Esophagus squamous epithelium (tissue), 5 donors: ENCODE measurements around the gene EPN3. TPM values are rescaled to one million over a fixed set of nuclear protein-coding genes. Genes with fewer than 3 reads are reported as not detected.

Source experiments
- DNase-seq: peaks from one replicate; lab custom pipeline; 2025; lab: John Stamatoyannopoulos, UW
- H3K27ac ChIP-seq, 4 donors: fragments of 200-600 bp; sonication (generic); one replicate each; pipeline ENCODE4 v1.5.1; 2016 to 2019; ENCODE audit warnings: mild to moderate bottlenecking in 1 of 4
- H3K27me3 ChIP-seq, 4 donors: fragments of 200-600 bp; sonication (generic); 1 replicate in 3 of 4; 2 replicates in 1 of 4; pipeline versions ENCODE4 v1.5.1 to v1.6.0; 2017 to 2021; ENCODE audit warnings: antibody characterized with exemption in 1 of 4
- H3K36me3 ChIP-seq, 3 donors: fragments of 200-600 bp; sonication (generic); one replicate each; pipeline ENCODE4 v1.5.1; 2016 to 2019
- H3K4me1 ChIP-seq, 3 donors: fragments of 200-600 bp; sonication (generic); one replicate each; pipeline ENCODE4 v1.5.1; 2017 to 2019
- H3K4me3 ChIP-seq, 4 donors: fragments of 200-600 bp; sonication (generic); 1 replicate in 3 of 4; 2 replicates in 1 of 4; pipeline ENCODE4 v1.5.1; 2016 to 2019; ENCODE audit warnings: mild to moderate bottlenecking in 2 of 4, moderate library complexity in 1 of 4
- H3K9me3 ChIP-seq, 3 donors: fragments of 200-600 bp; sonication (generic); one replicate each; pipeline ENCODE4 v1.5.1; 2016 to 2019
- CTCF ChIP-seq, 6 experiments: fragments of 450-650 bp in 4 of 6; fragments of 200-600 bp in 2 of 6; sonication (generic) in 2 of 6; IDR thresholded peaks; one replicate each; pipeline ENCODE4 v1.5.1; 2016 to 2019; ENCODE audit warnings: antibody characterized with exemption in 6 of 6, mild to moderate bottlenecking in 4 of 6, moderate library complexity in 4 of 6
- POLR2A ChIP-seq, 4 donors: fragments of 450-650 bp; IDR thresholded peaks; one replicate each; pipeline ENCODE4 v1.6.1; 2017; ENCODE audit warnings: antibody characterized with exemption in 4 of 4, mild to moderate bottlenecking in 4 of 4, moderate library complexity in 3 of 4
- WGBS, 2 donors: methylation state at CpG; one replicate each; pipeline ENCODE4 v1.1.5; 2018; 5-methylcytosine and 5-hydroxymethylcytosine counted together
- intact Hi-C: fragments of 100-400 bp; cut with DNase I; formaldehyde crosslinking; loops from one replicate; pipeline ENCODE4 v1.15.0; 2022
- total RNA-seq, 4 donors: library from RNA; depleted of rRNA; stranded (reverse); fragments of >200 nt; gene quantifications; one replicate each; pipeline ENCODE4 v1.1.0, GENCODE V29; 2016
- donor health status: DM: yes; HTN: yes; CAD: no.

Gene EPN3
- total RNA-seq, 4 donors from 2014 or later: 24.5 to 111 (median 51.8) TPM

GRCh38 chr17:50579399-50579798 is 46.9 kb downstream of the EPN3 start:
- Histone ChIP-seq H3K27ac (no peak overlapping the region), H3K4me1 (no peaks in the 10 kb centered on the region), H3K27me3 (peaks cover 0 to 30% (median 0%) of the 10 kb centered on the region in 4 donors), H3K4me3 (no peak overlapping the region), H3K9me3 (no peaks in the 10 kb centered on the region), H3K36me3 (no peaks in the 10 kb centered on the region)
- DNase-seq: no peak
- intact Hi-C loops: no loop called here
- WGBS, 2 donors: 43% methylated on average over 1 of the region's 7 CpGs; no CpG with 5 or more reads in 1 of the 2 donors
- TF ChIP-seq CTCF (IDR thresholded peaks at IDR 0.05) (no peak), POLR2A (IDR thresholded peaks at IDR 0.05) (no peak)

GRCh38 chr17:50580646-50581045 is 48.1 kb downstream of the EPN3 start:
- intact Hi-C loops: no loop called here
- Histone ChIP-seq H3K4me1 (no peaks in the 10 kb centered on the region), H3K27ac (no peak overlapping the region), H3K9me3 (no peaks in the 10 kb centered on the region), H3K27me3 (peaks cover 0 to 30% (median 0%) of the 10 kb centered on the region in 4 donors), H3K4me3 (no peak overlapping the region), H3K36me3 (no peaks in the 10 kb centered on the region)
- no peak for DNase-seq
- no CpG with 5 or more reads among the region's 9 CpGs for WGBS, 2 donors
- no peak for TF ChIP-seq POLR2A (IDR thresholded peaks at IDR 0.05)
- TF ChIP-seq CTCF (IDR thresholded peaks at IDR 0.05): no peak

GRCh38 chr17:50581316-50581715 is 48.8 kb downstream of the EPN3 start:
- TF ChIP-seq CTCF (IDR thresholded peaks at IDR 0.05) (no peak), POLR2A (IDR thresholded peaks at IDR 0.05) (no peak)
- H3K27ac ChIP-seq: no peak overlapping the region
- no peaks in the 10 kb centered on the region for H3K36me3 ChIP-seq
- no peaks in the 10 kb centered on the region for H3K9me3 ChIP-seq
- intact Hi-C loops: no loop called here
- WGBS, 2 donors: 79 to 89% methylated on average over 8 to 12 of the region's 12 CpGs
- no peaks in the 10 kb centered on the region for H3K4me1 ChIP-seq
- no peak overlapping the region for H3K4me3 ChIP-seq
- H3K27me3 ChIP-seq: peaks cover 0 to 30% (median 0%) of the 10 kb centered on the region in 4 donors
- DNase-seq: no peak

- Histone ChIP-seq H3K4me3 (no peak overlapping the region), H3K36me3 (no peaks in the 10 kb centered on the region), H3K4me1 (no peaks in the 10 kb centered on the region), H3K27me3 (peaks cover 0 to 26% (median 0%) of the 10 kb centered on the region in 4 donors), H3K9me3 (no peaks in the 10 kb centered on the region), H3K27ac (no peak overlapping the region)
- intact Hi-C loops: no loop called here
- TF ChIP-seq CTCF (IDR thresholded peaks at IDR 0.05) (no peak), POLR2A (IDR thresholded peaks at IDR 0.05) (no peak)
- WGBS, 2 donors: 65 to 71% methylated on average over 1 to 2 of the region's 2 CpGs
- no peak for DNase-seq
Observed at GRCh38 chr17:50582741-50583140, 50.2 kb downstream of the EPN3 start.

GRCh38 chr17:50583641-50584040 is 51.1 kb downstream of the EPN3 start:
- no peak overlapping the region for H3K27ac ChIP-seq
- intact Hi-C loops: no loop called here
- peaks cover 0 to 3% (median 3%) of the 10 kb centered on the region in 3 donors for H3K4me1 ChIP-seq
- no peak for TF ChIP-seq CTCF (IDR thresholded peaks at IDR 0.05)
- no peak for TF ChIP-seq POLR2A (IDR thresholded peaks at IDR 0.05)
- peaks cover 0 to 21% (median 0%) of the 10 kb centered on the region in 4 donors for H3K27me3 ChIP-seq
- 63 to 71% methylated on average over 6 to 7 of the region's 7 CpGs for WGBS, 2 donors
- H3K36me3 ChIP-seq: no peaks in the 10 kb centered on the region
- no peak overlapping the region for H3K4me3 ChIP-seq
- H3K9me3 ChIP-seq: no peaks in the 10 kb centered on the region
- DNase-seq: no peak
